VCaP (cell line): ENCODE measurements around the gene SHROOM3.

ENCODE experiments used
- H3K27ac ChIP-seq: fragments of 450-650 bp; 2 replicates; pipeline ENCODE4 v1.5.1; 2017
- TF ChIP-seq, protein P1 (sequence below): fragments of 450-650 bp; conservative IDR thresholded peaks from 2 replicates; pipeline ENCODE4 v1.5.1; 2017; ENCODE audit warnings: mild to moderate bottlenecking, moderate library complexity

The SHROOM3 gene

DNA sequence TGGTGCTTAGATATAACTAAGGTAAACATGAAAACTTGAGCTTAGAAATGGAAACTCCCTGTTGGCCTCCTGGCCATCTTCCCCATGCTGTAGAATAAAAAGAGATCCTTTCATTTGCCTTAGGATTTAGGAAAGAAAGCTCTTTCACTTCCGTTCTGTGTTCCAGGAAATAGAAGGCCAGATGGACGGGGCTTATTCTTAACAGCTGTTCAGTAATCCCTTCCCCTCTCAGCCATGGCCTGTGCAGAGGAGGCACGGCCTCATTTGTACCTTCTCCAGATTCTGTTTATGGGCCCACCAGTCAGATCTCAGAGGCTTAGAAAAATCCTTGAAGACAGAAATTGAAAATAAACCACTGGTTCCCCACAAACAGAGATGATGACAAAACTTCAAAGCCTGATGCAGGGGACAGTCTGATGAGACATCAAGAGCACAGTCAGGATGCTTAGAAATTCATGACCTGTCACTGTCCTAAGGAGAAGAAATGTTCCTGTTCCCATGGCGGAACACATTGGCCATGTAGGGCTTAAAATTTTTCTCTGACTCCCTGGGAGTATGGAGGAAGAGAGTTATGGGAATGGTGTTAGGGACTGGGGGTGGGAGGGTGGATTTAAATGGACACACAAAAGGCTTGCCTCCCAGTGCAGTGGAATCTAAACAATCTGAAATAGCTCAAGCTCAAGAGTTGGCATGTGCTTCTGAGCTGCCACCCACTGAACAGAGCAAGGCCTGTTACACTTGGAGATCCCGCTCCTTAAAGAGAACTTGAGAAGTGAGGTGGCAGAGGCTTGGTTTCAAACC lies 274.1 kb downstream of the SHROOM3 start:
- H3K27ac ChIP-seq, result no peak overlapping the region
- TF ChIP-seq, protein P1, sequence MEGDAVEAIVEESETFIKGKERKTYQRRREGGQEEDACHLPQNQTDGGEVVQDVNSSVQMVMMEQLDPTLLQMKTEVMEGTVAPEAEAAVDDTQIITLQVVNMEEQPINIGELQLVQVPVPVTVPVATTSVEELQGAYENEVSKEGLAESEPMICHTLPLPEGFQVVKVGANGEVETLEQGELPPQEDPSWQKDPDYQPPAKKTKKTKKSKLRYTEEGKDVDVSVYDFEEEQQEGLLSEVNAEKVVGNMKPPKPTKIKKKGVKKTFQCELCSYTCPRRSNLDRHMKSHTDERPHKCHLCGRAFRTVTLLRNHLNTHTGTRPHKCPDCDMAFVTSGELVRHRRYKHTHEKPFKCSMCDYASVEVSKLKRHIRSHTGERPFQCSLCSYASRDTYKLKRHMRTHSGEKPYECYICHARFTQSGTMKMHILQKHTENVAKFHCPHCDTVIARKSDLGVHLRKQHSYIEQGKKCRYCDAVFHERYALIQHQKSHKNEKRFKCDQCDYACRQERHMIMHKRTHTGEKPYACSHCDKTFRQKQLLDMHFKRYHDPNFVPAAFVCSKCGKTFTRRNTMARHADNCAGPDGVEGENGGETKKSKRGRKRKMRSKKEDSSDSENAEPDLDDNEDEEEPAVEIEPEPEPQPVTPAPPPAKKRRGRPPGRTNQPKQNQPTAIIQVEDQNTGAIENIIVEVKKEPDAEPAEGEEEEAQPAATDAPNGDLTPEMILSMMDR, result no peak

DNA sequence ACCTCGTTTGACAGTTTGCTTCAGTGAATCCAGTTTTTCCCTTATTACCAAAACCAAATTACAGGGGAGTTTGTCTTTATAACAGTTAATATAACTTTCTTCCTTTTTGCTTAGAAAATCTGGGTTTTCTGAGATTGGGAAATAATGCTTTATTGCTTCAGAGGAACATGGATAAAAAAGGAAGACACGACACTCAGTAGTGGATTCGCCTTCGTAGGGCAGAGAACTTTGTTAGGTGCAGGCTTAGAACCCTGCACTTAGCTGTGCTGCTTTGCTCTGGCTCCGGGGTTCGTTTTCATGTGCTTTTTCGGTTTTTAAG lies 274.7 kb downstream of the SHROOM3 start:
- TF ChIP-seq, protein P1, result no peak
- H3K27ac ChIP-seq, result no peak overlapping the region

DNA sequence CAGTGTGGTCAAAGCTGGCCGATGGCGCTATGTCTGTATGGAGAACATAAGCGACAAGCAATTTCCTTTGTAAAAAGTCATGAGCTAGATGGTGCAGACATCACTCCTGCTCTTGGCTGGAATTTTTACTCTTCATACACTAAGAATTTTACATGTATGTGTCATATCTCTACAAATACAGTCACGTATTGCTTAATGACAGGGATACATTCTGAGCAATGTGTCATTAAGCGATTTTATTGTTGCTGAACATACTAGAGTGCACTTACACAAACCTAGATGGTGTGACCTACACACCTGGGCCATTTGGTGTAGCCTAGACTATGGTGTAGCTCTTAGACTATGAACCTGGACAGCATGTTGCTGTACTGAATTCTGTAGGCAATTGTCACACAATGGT lies 277.5 kb downstream of the SHROOM3 start:
- TF ChIP-seq, protein P1, result no peak
- no peak overlapping the region for H3K27ac ChIP-seq

DNA sequence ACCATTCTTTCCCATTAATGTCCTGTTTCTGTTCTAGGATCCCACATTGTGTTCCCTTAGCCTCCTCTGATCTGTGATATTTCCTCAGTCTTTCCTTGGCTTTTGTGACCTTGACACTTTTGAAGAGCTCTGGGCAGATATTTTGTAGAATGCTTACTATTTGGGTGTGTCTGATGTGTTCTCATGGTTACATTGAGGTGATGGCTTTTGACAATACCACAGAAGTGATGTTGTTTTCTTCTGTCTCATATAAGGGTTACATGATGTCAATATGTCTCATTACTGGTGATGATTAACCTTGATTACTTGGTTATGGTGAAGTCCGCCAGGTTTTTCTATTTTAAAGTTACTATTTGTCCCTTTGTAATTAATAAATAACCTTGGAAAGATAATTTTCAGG lies 279.2 kb downstream of the SHROOM3 start:
- no peak overlapping the region for H3K27ac ChIP-seq
- TF ChIP-seq, protein P1, result no peak

DNA sequence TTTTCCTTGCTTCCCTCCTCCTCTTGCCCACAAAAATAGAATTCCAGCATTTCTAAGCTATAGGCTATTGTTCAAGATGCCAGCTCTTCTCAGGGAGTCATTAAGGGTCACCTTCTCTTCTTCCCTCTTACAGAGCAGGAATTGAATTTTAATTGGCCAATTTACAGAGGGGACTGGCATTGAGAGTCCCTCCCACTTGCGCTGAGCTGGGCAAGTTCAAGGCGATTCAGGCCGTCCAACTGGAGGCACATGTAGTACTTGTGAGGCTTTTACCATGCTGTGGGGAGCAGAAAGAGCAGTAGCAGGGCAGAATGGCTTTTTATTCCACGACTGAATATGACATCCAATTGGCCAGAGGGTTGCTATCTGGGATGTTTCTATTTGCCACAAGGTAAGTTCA lies 281.0 kb downstream of the SHROOM3 start:
- TF ChIP-seq, protein P1, result no peak
- peak overlapping the region; percentile 90 for H3K27ac ChIP-seq

DNA sequence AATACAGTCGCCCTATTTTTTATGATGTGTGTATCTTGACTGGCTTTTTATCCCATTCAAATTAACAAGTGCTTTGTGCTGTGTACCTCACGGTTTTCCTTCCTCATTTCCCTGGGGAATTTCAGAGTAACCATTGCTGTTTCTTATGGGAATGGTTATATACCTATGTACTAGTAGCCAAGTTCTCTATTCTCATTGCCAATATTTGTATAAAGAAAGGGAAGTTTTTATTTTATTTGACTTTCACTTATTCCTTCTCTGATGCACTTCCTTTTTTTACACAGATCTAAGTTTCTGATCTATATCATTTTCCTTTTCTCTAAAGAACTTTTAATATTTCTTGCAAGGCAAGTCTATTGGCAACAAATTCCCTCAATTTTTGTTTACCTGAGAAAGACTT lies 281.6 kb downstream of the SHROOM3 start:
- TF ChIP-seq, protein P1, result no peak
- peak overlapping the region; percentile 90 for H3K27ac ChIP-seq

DNA sequence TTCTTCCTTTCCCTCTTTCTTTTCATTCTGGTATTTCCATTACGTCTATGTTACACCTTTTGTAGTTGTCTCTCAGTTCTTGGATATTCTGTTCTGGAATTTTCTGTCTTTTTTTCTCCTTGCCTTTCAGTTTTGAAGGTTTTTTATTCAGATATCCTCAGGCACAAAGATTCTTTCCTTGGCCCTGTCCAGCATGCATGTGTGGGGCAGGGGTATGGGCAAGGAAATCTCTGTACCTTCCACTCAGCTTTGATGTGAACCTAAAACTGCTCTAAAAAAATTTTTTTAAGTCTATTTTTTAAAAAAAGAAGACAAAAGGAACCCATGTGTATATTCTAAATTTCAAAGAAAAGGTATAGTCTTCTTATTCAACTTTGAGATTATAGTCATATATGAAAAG lies 282.4 kb downstream of the SHROOM3 start:
- TF ChIP-seq, protein P1, result no peak
- peak overlapping the region; percentile 90 for H3K27ac ChIP-seq
